SIG-M5 (cell line): ENCODE data around the gene SORCS2.

Experiments used
- DNase-seq: peaks from one replicate; lab custom pipeline; 2025; lab: John Stamatoyannopoulos, UW

Gene SORCS2

GRCh38 chr4:7510066-7510465 lies 317.7 kb downstream of the SORCS2 start:
- DNase-seq, result no peak

- no peak for DNase-seq
Measured at GRCh38 chr4:7510538-7510937, 318.2 kb downstream of the SORCS2 start.

DNA sequence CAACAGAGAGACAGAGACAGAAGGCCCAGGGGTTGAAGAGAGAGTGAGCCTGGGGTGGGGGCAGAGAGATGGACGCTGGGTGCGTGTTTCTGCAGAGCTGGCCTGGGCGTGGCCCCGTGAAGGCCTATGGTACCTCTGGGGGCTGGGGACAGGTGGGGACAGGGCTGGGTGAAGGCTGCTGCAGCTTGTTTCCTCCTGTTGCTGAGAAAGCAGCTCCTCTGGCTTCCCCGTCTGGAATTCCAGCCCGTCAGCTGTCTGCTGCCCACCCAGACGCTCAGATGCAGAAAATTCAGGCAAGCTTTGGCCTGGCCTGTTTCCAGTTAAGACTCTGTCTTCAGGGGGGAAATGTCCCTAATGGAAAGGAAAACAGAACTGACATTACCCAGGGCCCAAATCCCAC lies 319.2 kb downstream of the SORCS2 start:
- no peak for DNase-seq

DNA sequence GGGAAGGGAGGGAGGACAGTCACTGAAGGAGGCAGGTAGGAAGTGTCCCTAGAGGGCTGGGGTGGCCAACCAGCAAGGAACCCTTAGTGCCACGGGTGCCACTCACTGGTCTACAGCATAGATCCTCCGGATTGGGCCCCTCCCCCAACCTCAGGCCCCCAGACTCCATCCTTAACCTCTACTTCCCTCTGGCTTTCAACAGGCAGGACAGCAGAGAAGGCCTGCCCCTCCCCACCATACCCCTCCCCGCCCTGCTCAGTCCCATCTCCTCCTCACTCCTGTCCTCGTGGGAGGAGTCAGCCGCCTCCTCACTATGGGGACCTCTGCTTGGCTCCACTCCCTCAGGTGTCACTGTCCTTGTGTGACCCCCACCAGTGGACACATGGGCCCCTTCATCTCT lies 320.1 kb downstream of the SORCS2 start:
- DNase-seq, result no peak

DNA sequence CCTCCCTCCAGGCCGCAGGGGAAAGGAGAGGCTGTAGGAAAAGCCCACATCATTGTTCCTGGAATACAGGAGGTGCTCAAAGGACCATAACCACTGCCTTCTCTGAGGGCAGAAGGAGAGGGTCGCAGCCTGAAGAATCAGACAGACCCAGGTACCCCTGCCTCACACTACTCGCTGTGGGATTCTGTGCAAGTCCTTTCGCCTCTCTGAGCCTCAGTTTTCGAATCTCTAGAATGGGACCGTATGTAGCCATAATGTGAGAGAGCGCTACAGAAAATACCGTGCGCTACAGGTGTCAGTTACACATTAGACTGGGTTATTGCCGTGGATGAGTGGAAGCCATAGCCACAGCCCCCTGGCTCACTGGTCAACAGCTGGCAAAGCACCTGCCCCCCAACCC lies 320.6 kb downstream of the SORCS2 start:
- DNase-seq, result no peak

- no peak for DNase-seq
Measured at GRCh38 chr4:7513671-7514070, 321.3 kb downstream of the SORCS2 start.

DNA sequence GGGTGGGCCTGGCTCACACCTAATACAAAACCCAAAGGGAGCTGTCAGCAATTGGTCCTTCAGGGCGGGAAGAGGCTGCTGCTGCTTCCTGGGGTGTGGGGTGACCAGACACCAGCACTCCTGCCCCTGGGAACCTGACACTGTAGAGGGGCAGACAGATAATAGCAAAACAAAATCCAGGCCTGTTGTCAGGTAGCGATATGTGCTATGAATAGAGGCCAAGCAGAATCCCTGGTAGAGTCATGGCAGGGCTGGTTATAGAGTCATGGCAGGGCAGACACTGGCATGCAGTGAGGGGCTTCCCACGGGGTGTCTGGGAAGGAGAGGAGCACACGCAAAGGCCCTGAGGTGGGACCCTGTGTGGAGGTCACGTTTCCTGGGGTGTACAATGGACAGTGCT lies 321.9 kb downstream of the SORCS2 start:
- DNase-seq, result no peak

- no peak for DNase-seq
Measured at GRCh38 chr4:7514789-7515188, 322.5 kb downstream of the SORCS2 start.

GRCh38 chr4:7515390-7515902 lies 323.1 kb downstream of the SORCS2 start:
- no peak for DNase-seq

- no peak for DNase-seq
Measured at GRCh38 chr4:7516096-7516772, 323.9 kb downstream of the SORCS2 start.

DNA sequence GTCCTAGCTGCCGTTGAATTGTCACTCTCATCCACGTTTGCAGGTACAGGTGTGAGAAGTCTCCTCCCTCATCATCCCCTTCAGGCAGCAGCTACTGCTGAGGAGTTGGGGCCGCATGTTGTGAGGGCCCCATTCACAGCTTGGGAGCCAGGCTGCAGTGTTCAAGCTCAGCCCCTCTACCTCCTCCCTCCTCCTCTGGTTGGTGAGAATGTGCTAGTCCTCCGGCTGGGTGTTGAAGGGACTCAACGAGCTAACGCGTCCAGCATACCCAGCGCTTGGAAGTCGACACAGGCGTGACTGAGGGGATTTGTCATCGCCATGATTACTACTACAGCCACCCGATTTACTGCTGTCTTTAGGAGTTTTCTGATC lies 324.4 kb downstream of the SORCS2 start:
- DNase-seq, result no peak

GRCh38 chr4:7518871-7519637 lies 326.7 kb downstream of the SORCS2 start:
- no peak for DNase-seq

DNA sequence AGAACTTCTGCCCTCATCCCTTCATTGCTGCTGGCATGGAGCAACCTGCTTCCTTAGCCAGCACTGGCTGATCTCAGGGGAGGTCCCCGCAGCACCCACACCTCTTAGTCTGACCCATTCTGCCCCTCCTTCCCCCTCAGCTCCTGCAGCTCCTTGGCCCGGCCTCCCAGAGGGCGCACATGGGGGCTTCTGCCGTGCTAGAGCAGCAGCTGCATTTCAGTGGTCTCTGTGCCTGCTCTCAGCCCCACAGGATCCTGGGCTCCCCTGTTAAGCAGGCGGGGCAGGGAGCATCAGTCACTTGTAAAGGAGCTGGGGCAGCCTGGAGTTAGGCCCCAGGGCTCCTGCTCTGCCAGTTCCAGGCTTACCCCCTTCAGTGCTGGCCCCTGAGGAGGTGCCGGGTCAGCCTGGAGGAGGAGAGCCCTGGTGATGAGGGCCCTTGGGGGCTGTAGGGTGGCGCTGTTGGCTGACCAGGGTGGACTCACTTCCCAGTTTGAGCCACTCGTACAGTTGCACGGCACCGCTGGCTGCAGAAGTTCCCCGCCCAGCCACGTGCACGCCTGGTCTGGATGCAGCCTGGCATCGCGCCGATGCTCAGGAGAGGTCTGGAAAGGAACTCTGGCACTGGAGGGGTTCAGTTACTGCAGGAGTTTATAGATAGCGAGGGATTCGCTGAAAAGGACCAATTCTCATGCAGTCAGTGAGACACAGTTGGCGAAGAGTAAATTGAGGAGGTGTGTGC lies 327.5 kb downstream of the SORCS2 start:
- DNase-seq, result no peak

- no peak for DNase-seq
Measured at GRCh38 chr4:7521666-7522065, 329.3 kb downstream of the SORCS2 start.

DNA sequence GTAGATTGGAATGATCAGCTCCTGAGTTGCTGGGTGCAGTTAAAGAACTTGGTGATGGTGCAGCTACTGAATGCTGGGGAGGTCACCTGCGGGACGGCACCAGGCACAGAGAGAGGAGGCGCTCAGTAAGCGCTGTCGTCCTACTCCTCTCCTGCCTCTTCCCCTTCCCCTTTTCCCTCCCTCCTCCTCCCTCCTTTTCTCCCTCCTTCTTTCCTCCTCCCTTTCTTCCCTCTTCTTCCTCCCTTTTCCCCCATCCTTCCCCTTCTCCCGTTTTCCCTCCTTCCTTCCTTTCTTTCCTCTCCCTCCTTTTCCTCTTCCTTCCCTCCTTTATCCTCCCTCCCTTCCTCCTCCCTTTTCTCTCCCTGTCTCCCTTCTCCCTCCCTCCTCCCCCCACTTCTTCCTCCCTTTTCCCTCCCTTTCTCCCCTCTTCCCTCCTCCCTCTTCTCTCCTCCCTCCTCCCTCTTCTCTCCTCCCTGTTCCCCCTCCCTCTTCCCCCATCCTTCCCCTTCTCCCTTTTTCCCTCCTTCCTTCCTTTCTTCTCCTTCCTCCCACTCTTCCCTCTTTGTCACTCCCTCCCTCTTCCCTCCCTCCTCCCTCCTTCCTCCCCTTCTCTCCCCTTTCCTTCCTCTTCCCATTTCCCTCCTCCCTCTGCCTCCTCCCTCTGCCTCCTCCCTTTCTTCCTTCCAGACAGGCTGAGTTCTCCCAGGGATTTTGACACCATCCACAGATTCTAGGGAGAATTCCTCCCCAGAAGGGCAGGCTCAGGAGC lies 330.3 kb downstream of the SORCS2 start:
- no peak for DNase-seq

GRCh38 chr4:7523526-7523925 lies 331.2 kb downstream of the SORCS2 start:
- no peak for DNase-seq

DNA sequence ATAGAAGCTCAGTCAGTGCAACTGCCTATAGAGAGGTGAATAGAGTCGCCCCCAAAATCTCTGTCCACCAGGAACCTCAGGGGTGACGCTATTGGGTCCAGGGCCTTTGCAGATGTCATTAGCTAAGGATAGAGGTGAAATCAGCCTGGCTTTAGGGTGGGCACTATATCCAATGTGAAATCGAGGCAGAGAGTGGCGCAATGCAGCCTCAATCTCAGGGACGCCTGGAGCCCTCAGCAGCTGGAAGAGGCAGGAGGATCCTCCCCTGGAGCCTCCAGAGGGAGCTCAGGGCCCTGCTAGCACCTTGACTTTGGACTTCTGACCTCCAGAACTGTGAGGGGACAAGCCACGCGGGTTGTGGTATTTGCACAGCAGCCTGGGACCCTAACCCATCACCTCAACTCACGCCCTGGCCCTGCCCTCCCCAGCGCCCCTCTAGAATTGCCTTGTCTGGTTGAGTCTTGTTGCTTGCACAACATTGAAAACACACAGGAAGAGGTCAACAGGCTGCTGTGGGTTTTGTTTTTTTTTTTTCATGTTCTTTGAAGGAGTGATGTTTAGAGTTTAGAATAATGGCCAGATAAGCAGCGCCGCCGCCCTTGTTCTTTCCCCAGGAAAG lies 331.8 kb downstream of the SORCS2 start:
- DNase-seq, result no peak

DNA sequence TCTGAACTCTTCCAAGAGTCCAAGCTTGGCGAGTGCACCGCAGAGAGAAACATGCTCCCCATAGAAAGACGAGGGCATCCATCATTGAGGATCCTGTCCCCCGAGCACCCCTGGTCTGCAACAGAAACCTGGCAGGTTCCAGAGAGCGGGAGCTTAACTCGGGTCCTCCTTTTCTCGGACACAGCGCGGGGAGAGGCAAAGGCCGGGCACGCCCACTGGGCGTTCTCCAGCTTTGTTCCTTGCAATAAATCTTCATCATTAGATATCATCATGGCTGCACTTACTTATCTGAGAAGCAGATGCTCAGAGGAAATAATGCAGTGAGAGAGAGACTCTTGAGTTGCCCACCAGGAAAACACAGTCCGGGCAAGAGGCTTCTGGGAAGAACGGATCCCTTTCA lies 332.5 kb downstream of the SORCS2 start:
- DNase-seq, result no peak

GRCh38 chr4:7526491-7526890 lies 334.2 kb downstream of the SORCS2 start:
- no peak for DNase-seq

DNA sequence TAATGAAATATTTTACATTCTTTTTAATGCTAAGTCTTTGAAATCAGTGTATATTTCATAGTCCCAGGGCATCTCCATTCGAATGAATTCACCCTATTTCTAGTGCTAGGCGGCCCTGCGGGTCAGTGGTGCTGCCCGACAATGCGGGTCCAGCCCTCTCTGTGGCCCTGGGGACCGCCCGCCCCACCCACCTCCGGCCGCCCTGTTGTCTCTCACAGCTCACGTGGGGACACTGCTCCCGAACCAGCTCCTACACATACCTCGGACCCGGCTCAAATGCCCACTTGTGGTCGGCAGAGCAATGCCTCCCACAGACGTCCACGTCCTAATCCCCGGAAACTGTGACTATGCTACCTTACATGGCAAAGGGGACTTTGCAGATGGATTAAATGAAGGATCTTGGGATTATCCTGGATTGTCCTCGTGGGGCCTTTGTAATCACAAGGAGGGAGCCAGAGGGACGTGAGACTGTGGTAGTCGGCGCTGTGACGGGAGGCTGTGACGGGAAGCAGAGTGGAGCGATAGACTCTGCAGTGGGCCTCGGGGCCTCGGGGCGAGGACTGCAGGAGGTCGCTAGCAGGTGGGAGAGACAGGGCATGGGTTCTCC lies 334.7 kb downstream of the SORCS2 start:
- no peak for DNase-seq

DNA sequence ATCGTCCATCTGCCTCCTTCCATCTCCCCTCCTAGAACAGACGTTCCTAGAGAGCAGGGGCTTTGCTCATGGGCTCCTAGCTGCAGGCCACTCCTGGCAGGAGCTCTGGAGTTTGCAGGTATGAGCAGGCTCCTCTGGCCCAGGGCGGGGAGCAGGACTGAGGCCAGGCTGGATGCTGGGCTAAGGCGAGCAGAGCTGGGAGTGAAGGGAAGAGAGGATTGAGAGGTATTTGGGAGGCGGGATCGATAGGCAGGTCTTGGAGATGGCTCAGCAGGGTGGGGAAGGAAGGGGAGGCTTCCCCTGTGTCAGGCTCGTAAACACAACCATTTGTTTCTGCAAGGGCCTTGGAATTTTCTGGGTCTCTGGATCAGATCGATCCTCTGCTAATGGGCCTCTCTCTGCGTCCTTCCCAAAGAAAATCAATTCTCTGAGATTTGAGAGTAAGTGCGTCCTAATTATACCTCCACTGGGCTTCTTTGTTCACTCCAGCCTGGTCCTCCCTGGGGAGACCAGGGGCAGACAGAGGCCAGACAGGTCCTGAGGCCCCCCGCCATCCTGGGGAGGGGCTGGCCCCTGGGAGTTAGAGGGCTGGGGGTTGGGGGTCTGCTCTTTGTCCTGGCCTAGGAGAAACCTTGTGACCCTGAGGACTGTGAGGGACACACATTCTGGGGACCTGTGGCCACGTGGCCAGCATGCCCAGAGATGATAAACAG lies 337.2 kb downstream of the SORCS2 start:
- DNase-seq, result no peak
